GM21825 (cell line): ENCODE results near the gene LIMA1.
A peak's percentile ranks its signal among the peaks of the same experiment; 100 is the strongest.
"Not testable (repeated sequence)": the region's sequence is repeated elsewhere in the genome, so short reads cannot be mapped to it uniquely, and the experiment has no call there.

ENCODE experiments used
- ATAC-seq: cut with Tn5 transposase; IDR thresholded peaks from one replicate; pipeline ENCODE4 v1.9.1; 2021; ENCODE audit warnings: mild to moderate bottlenecking, moderate library complexity; ENCODE audit not compliant: unreplicated experiment

The LIMA1 gene

DNA sequence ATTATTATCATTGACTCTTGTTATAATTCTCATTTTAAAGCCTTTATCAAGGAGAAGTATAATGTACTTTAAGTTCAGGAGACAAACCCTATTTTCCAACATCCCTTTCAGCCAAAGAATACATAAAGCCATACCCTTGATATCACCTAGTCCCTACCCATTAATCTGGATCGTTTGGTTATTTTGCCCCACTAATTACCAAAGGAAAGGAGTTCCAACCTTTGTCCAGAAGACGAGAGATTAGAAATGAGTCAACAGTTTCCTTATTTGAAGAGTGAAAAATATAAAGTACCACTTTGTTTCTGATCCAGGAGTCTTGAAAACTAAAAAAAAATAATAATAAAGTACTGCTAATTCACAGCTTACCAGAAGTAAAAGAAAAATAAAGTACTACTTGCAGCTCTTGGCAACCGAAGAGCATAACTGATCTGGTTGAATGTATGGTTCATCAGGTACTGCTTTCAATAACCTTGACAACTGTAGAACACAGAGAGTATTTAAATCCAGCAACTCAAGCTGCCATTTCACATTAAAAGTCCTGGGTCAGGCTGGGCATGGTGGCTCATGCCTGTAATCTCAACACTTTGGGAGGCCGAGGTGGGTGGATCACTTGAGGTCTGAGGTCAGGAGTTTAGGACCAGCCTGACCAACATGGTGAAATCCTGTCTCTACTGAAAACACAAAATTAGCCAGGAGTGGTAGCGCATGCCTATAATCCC lies 33.7 kb downstream of the LIMA1 start:
- no peak for ATAC-seq

- no peak for ATAC-seq
Measured at GRCh38 chr12:50248883-50249282, 34.4 kb downstream of the LIMA1 start.

DNA sequence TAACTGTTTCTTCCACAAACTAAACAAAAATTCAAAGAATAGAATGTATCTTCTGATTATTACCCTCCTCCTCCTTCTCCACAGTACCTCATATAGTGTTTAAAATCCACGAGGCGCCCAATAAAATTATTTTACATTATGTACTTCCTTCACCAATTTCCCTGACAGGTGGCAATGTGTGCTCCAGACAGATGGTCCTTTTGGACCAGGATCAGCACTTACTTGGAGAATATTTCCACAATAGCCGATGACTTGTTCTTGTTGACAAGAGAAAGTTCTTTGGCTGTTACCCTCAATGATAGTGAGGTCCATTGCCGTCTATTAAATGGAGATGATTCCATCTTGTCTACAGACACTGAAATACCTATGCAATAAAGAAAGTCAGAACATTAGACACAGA lies 34.9 kb downstream of the LIMA1 start:
- ATAC-seq = no peak

GRCh38 chr12:50247665-50248064 lies 35.7 kb downstream of the LIMA1 start:
- not testable (repeated sequence) for ATAC-seq

DNA sequence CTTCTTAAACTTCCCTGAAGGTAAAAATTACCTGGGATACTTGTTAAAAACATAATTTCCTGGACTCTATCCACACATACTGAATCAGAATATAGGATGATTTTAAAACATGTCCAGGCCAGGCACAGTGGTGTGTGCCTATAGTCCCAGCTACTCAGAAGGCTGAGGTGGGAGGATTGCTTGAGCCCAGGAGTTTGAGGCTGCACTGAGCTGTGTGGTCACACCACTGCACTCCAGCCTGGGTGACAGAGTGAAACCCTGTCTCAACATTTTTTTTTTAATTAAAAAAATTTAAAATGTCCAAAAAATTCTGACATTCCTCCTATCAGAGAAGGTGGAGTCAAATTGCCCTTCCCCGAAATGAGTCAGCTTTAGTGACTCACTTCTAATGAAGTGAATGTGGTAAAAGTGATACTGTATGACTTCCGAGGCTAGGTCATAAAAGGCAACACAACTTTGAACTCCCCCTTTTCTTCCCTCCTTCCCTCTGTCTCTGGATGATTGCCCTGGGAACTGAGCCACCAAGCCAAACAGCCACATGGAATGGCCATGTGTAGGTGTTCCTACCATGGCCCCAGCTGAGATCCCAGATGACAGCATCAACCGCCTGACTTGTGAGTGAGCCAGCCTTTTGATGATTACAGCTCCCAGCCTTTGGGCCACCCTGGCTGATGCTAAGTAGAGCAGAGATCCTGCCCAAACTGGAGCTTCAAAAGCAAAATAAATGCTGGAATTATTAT lies 36.3 kb downstream of the LIMA1 start:
- no peak for ATAC-seq

DNA sequence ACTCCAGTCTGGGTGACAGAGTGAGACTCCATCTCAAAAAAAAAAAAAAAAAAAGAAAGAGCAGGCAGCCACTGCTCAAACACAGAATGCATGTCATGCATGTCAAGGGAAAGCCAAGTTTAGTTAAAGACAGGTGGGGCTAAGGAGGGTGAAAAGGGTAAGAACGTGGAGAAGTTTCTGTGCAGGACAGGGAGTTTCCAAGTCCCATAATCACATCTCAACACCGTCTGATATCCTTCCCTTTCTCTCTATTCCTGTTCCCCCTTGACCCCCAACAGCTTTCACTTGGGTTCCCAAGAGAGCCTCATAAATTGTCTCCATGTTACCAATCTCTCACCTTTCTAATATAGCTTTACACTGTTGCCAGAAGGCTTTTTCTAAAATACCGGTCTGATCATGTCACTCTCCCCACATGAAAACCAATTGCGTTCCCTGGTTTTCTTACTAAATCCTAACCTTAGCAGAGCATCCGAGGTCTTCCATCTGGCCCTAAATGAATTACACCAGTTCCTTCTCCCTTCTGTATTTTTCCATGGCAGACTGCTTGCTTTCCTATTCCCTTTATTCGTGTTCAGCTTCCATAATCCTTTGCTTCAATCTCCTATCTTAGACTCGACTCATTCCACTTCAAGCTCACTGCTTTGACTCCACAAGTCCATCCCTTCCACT lies 37.0 kb downstream of the LIMA1 start:
- no peak for ATAC-seq

- ATAC-seq = no peak
Measured at GRCh38 chr12:50243507-50243906, 39.8 kb downstream of the LIMA1 start.

DNA sequence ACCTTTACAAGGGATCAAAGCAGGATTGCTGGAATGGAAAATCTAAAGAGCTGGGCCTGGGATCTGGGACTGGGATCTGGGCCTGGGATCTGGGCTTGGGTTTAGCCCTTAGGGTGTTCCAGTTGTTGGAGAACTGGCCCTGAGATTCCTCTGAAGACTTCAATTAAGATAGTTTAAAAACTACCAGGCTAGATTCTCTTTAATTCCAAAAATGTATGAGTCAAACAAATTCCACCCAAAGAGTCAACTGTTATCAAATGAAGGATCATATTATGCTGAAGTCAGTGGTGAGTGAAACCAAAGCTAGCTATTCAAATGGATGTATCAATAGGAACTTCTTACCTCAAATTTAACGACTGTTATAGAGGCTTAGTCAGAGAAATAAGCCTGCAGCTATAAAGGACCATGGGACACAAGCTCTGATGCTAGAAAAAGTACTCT lies 40.5 kb downstream of the LIMA1 start:
- no peak for ATAC-seq

DNA sequence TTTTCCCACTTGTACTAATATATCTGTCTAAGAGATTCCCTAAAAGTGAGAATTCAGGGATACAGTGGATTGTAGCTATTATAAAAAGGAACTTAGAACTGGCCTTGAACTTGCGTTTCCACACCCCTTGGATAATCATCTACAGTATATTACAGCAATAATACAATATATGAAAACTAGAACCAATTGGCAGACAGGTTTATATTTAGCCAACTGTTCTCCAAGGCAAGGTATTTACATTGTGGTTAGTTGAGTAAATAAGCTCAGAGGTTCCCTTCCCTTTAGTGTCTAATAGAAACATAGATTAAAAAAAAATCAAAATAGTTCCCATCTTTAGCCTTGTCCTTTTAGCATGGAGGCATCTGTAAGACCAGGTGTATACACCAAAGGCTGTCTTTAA lies 42.1 kb downstream of the LIMA1 start:
- no peak for ATAC-seq

DNA sequence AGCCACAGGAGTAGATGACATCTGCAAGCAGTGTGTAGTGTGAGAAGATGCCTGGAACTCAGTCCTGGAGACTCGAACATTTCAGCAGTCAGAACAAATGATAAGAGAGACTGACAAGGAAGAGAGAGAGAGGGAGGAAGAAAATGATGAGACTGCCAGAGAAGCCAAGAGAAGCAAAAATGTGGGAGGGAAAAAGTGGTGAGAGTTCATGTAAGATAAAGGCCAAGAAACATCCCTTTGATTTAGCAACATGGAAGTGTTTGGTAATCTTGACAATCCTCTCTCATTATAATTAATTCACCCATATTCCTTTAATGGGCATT lies 42.6 kb downstream of the LIMA1 start:
- no peak for ATAC-seq

- ATAC-seq = no peak
Measured at GRCh38 chr12:50240096-50240791, 43.1 kb downstream of the LIMA1 start.

DNA sequence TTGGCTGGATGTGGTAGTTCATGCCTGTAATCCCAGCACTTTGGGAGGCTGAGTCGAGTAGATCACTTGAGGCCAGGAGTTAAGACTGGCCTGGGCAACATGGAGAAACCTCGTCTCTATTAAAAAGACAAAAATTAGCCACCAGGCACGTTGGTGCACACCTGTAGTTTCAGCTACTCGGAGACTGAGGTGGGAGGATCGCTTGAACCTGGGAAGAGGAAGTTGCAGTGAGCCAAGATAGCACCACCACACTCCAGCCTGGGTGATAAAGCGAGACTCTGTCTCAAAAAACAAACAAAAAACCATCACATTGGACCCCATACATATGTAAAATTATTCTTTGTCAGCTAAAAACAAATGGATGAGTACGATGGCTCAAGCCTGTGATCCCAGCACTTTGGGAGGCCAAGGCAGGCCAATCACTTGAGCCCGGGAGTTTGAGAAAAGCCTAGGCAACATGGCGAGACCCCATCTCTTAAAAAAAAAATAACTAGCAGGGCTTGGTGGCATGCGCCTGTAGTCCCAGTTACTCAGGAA lies 43.9 kb downstream of the LIMA1 start:
- ATAC-seq = no peak

GRCh38 chr12:50234347-50234746 lies 49.0 kb downstream of the LIMA1 start:
- ATAC-seq = no peak

DNA sequence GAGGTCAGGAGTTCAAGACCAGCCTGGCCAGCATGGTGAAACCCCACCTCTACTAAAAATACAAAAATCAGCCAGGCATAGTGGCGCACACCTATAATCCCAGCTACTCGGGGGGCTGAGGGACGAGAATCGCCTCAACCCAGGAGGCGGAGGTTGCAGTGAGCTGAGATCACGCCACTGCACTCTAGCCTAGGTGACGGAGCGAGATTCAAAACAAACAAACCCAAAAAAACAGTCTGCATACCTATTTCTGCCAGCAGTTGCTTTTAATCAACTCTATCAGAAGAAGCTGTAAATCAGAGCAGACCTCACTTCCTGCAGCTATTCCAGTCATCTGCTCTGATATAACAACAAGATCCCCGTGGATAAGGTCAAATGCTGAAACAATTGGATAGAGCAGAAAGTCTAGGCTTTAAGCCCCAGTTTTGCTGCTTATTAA lies 50.5 kb downstream of the LIMA1 start:
- no peak for ATAC-seq

DNA sequence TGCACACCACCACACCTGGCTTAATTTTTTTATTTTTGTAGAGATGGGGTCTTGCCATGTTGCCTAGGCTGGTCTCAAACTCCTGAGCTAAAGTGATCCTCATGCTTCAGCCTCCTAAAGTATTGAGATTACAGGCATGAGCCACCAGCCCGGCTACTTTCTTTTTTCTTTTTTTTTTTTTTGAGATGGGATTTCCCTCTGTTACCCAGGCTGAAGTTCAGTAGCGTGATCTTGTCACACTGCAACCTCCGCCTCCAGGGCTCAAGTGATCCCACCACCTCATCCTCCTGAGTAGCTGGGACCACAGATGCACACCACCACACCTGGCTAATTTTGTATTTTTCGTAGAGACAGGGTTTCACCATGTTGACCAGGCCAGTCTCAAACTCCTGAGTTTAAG lies 51.1 kb downstream of the LIMA1 start:
- ATAC-seq = no peak

DNA sequence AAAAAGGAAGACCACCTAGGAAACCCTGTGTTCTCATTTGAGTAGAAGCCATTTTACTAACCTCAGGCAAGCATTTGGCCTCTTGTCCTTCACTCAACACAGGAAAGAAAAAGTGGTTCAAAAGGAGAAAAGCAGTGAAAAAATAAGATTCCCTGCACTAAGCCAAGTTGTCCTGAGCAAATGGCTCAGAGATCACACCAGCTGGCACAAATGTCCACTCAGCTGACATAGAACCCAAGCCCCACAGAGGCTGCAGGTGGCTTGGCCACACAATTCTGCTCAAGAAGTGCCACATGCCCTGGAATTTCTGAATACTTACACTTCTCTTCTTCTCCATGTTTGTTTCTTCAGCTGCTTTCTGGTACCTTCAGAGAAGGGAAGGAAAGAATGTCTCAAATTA lies 52.0 kb downstream of the LIMA1 start:
- no peak for ATAC-seq

- no peak for ATAC-seq
Measured at GRCh38 chr12:50230217-50230616, 53.1 kb downstream of the LIMA1 start.

DNA sequence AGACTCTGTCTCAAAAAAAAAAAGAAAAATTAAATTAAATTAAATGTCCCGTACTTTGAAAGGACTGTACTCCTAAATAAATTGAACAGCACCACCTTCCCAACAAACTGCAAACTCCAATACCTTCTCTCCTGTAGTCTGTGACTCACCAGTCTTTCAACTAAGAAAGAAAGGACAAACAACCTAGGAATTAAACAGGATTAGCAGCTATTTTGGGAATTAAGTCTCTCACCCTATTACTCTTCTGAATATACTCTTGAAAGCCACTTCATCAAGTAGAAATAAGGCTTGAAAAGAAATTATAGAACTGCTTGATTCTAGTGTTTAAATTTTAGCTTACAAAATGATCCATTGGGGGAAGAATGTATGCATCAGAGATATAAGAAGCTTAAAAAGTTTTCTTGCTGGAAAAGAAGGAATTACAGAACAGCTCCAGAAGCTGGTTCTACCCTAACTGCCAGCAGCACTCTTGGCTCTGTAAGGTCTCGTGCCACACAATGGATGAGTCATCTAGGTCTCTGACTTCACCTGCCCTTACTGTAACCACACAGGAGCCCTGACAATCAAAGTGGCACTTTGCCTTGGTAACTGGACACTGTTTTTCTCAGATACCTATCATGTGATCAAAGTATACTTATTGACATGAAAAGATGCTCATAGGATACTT lies 59.2 kb downstream of the LIMA1 start:
- ATAC-seq = peak; percentile 48

- no peak for ATAC-seq
Measured at GRCh38 chr12:50222275-50222783, 61.0 kb downstream of the LIMA1 start.

DNA sequence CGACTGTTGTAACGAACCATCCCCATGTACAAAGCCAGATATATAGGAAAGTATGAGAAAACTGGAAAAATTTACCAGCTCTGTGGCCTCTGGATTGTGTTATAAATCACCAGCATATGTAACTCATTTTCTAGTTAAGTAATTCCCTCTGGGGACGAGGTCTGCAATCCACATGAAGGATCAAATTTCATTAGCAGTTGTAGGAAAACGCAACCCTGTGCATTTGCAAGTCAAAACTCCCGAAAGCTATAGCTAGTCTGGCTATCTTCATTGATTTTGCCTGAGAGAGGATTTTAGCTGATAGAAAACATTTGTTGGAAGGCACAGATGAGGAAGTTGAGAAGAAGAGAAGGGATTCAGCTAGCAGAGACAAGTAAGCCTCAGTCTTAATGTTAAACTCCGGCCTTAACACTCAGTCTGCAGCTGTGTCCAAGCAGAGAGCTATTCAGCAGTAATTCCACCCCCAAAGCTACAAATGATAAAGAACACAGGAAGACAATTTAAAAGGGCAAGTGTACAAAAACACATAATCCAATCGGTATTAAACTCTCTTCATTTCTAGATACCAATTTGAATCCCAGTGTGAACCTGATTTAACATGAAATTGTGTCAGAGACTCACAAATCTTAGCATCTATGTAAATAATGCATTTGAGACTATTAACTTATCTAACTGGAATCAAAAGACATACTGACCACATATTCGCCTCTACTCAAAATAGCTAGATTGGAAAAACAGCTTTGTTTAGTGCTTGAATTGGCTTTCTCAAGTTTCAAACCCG lies 61.9 kb downstream of the LIMA1 start:
- no peak for ATAC-seq
